ENCODE measurements around the gene MND1.

The MND1 gene, protein sequence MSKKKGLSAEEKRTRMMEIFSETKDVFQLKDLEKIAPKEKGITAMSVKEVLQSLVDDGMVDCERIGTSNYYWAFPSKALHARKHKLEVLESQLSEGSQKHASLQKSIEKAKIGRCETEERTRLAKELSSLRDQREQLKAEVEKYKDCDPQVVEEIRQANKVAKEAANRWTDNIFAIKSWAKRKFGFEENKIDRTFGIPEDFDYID

DNA sequence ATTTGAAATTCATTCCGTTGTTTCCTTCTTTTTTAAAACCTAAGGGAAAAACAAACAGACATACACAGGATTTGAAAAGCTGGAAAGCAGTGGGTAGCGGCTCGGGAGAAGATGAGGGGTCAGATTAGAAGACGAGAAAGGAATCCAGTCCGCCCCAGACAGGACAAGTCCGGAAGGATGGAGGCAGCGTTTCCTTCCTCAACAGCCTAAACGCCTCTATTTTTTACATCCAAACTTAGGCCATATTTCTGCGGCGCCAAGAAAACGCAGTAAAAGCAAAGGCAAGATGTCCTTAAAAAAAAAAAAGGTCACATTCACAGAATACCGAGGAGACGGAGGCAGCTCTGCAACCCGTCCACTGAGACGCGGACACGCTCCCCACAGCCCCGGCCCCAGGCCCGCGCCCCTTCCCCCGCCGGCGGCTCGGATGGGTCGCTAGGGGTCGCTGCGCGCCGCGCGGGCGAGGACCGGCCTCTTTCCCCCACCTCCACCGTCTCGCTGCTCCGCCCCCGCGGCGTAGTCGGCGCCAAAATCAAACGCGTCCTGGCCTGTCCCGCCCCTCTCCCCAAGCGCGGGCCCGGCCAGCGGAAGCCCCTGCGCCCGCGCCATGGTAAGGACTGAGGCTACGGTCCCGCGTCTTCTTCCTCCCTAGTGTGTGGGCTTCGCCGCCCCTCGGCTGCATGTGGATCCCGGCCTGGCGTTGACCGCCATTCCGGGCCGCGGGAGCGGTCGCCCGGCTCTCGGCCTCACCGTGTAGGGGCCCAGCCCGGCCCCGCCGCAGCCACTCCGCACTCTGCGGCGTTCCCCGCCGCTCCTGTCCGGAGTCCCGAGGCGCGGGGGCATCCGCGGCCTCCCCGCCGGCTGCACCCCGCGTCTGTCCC, at the start of gene MND1:
Gene MND1 (plus strand): TSS at position 558 of the 881 bp plus-strand sequence. CDS start 50 bp downstream, at position 608.
- DNase-seq (ENCODE audit: low spot score), result peak; percentile 80

DNA sequence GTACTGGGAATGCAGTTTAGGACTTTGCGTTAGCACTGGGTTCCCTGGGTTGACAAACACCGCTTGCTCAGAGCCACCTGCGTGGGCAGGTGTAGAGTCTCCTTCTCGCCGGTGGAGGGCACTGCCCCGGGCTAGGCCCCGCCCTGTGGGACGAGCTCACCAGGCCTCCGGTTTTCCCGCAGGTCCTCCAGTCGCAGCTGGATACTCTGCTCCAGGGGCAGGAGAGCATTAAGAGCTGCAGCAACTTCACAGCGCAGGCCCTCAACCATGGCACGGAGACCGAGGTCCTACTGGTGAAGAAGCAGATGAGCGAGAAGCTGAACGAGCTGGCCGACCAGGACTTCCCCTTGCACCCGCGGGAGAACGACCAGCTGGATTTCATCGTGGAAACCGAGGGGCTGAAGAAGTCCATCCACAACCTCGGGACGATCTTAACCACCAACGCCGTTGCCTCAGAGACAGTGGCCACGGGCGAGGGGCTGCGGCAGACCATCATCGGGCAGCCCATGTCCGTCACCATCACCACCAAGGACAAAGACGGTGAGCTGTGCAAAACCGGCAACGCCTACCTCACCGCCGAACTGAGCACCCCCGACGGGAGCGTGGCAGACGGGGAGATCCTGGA, 49.2 kb upstream of the MND1 start:
- no peak for DNase-seq (ENCODE audit: low spot score)

DNA sequence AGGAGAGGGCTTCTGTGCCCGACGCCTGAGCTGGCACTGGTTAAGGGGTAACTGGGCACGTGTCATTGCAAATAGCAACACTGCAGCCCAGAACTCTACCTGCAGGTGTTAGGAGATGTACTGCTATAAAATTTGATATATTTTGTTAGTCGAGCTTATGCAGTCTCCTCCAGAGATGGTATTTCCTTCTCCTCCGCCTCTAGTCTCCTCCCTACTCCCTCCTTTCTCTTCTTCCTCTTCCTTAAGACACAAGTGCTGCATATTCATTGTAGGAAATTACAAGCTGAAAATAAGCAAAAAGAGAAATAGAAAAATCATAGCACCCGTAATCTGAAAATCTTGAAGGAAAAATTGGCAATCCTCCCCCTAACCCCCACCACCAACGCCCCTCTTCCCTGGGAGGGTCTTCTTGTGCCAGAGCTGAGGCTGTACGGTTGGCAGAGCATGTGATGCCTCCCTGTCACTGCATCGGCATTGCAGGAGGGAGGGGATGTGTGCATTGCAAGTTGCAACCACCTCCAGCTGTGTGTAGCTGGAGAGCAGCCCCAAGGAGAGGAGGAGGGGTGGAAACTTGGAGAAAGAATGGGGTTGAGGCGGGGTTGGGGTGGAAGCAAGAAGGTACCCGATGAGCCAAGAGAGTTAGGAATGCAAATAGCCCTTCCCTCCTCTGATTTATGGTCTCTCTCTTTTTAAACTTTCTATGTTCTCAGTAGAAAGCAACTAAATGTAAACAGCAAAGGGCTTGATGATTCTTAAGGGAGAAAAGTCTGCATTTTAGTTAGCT, 48.3 kb upstream of the MND1 start:
- DNase-seq (ENCODE audit: low spot score), result no peak

DNA sequence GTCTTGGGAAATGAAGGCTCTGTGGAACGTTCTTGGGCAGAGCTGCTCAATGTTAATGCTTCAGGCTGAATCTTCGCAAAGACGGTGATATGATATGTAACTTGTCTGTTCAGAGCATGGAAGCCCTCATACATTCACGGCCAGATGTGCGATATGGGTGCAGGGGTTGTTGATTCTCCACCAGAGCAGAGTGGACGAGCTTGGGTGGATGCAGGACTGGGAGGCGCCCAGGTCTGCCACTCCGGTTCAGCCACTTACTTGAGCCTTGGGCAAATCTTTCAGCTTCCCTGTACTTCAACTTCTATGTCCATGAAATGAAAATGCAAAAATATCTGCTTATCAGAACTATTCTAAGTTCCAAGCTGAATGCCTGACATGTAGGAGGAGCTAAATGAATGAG, 47.4 kb upstream of the MND1 start:
- no peak for DNase-seq (ENCODE audit: low spot score)

DNA sequence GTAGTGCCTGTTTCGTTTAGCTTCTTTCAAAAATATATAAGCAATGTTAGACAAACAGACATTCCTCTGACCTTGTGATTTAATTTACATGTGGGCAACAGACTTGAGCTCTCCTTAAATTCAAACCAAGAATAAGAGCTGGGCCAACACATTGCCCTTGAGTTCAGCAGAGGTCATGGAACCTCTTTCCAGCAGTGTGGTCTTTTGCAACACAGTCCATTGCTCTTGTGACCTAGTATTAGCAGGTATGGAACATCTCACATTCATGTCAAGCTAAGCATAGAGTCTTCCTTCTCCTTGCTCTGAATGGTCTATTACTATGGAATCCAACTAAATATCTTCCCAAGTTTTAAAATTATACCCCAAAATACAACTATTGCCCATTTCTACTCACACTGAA, 33.7 kb upstream of the MND1 start:
- DNase-seq (ENCODE audit: low spot score), result no peak

DNA sequence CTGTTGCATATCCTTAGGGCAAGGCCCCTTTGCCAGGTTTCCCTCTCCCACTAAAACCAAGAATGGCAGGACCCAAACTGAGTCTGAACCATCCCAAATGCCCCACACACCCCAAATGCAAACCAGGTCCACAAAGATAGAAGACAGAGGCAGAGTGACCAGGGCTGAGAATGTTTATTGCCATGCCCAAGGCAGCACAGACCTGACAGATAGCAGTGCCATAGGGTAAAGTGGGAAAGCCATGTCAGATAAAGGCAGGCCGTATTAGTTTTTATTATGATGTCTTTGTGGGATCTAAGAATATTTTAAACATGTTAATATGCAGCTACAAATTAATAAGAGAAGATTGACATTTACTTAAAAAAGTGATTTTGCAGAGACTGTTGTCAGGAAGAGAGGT, 29.6 kb upstream of the MND1 start:
- DNase-seq (ENCODE audit: low spot score), result no peak

DNA sequence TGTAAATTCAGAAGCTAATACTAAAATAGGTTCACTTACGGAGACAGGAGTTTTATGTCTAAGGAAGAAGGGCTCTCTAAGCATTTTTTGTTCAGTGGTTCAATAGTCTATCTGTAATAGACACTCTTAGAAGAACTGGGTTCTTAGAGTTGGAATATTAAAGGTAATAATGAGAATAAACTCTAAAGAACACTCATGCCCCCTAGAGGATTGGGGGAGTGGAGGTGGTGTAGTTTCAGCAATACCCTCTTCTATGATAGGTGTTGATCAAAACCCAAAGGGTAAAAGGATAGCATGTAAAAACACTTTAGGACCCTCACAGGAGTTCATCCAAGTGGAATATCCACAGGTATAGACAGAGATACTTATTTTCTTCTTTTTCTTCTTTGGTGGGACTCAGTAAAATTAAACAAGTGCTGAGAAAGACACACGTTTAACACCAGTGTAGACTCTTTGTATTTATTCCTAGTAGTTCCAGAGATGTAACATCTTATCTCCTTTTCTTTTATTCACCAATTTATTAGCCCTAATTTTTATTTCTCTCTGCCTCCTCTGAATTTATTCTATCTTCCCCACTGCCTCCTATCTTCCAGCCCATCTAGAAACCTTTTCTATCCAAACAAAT, 25.7 kb upstream of the MND1 start:
- DNase-seq (ENCODE audit: low spot score), result peak; percentile 58

DNA sequence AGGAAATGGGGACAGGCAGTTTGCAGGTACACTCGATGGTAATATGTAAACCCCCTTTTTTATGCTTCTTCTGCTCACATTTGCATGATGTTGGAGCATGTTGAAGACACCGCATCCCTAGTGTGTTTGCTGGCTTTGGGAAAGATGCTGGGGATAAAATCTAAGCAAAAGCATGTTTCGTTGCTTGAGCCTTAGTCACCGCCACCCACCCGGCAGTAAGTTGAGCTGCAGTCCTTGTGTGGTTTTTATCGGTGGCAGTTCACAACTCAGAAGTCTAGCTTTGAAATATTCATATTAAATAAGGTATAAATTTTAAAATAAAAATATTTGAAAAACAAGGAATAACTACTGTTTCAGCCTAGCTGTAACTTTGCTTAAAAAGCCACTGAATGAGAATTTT, 21.7 kb upstream of the MND1 start:
- no peak for DNase-seq (ENCODE audit: low spot score)

DNA sequence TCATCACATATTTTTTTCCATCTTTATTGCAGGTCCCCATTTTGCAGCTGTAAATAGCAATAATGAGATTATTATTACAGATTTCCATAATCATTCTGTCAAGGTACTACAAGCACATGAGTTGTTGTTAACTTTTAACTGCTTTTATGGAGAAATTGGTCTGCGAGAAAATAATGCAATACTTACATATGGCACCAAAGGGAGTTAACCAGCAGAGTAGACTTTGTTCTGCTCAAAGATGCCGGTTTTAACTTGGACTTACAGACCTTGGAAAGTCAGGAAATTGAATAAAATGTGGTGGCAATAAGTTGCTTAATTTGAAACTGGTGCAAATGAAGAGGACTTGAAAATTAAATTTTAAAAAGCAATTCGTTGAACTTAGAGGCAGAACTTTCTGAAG, 20.4 kb upstream of the MND1 start:
- no peak for DNase-seq (ENCODE audit: low spot score)

DNA sequence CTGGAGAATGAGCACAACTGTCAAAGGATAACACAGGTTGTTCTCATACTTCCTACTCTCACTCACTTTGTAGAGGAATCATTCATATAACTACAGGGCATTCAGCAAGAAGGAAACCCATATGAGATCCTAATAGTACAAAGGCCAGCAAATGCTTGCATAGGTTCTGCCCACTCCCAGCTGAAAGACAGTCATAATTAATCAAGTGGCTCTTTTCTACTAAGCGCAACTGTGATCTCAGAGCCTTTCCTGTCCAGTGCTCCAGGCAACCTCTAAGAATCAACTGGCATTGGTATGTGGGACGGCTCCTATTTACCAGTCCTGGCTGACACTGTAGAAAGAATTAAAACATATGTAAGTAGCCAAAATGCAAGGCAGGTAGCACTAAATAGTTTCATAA, 18.9 kb upstream of the MND1 start:
- DNase-seq (ENCODE audit: low spot score), result no peak

DNA sequence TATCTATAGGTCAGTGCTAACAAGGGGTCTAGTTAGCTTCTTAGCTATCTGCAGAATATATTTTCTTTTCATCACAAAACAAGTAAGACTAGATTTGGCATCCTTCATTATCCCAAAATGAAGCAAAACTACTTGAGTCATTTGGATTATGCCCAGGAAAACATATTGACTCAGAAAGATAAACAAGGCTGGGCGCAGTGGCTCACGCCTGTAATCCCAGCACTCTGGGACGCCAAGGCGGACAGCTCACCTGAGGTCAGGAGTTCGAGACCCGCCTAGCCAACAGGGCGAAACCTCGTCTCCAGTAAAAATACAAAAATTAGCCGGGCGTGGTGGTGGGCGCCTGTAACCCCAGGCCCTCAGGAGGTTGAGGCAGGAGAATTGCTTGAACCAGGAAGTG, 18.0 kb upstream of the MND1 start:
- DNase-seq (ENCODE audit: low spot score), result no peak

DNA sequence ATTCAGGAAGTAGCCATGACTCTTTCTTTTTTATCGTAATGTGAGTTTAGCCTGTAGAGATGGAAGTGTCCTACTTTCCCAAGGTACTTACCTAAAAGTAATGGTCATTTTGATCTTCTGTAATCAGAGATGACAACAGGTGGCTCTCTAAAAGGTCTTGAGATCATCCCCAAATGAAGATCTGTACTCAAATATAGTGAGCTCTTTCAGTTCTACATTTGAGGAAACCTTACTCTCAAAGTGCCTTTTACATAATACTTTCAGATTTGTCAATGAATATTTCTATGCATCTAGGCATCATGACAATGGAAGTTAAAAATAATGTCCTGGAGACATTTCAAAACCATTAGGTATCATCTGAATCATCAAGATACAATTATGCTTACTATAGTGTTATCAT, 17.2 kb upstream of the MND1 start:
- DNase-seq (ENCODE audit: low spot score), result no peak

DNA sequence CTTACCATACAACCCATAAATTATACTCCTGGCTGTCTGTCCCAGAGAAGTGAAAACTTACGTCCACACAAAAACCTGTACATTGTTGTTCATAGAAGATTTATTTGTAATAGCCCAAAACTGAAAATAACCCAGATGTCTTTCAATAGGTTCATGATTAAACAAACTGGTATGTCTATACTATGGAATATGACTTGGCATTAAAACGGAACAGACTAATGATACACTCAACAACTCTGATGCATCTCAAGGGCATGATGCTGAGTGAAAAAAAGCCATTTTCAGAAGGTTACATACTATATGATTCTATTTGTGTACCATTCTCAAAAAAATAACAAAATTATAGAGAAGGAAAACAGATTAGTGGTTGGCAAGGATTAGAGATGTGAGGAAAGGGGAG, 11.6 kb upstream of the MND1 start:
- no peak for DNase-seq (ENCODE audit: low spot score)

DNA sequence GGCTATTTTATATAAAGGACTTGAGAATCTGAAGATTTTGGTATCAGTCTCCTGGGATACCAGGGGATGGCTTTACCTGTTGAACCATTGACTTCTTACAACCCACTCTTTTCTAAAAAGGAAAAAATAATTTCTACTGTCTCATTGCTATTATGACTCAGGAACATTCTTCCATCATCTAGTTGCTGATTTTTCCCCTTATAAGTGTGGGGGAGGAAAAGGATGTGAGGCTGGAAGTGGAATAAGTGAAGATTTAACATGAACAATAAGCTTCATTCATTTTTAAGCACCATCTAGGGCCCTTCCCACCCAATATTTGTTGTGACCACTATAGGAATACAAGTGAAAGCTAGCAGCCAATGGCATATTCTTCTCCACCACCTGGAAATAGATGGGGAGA, 10.6 kb upstream of the MND1 start:
- no peak for DNase-seq (ENCODE audit: low spot score)

DNA sequence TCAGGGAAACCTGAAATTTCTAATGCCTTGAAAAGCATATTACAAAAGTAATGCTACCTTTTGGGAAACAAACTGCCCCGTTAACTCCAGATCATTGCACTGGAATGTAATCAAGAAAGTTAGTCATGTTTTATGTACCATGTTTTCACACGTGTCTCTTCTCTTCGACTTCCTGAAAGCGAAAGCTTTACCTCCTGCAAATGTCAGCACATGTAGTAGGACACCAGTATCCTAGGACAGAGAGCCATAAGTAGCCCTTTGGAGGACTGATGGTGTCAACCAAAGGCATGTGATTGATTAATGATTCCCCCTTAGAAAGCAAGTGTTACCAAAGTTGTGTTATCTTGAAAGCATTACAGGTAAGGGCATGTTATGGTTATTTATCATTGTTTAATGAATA, 8.8 kb upstream of the MND1 start:
- no peak for DNase-seq (ENCODE audit: low spot score)

DNA sequence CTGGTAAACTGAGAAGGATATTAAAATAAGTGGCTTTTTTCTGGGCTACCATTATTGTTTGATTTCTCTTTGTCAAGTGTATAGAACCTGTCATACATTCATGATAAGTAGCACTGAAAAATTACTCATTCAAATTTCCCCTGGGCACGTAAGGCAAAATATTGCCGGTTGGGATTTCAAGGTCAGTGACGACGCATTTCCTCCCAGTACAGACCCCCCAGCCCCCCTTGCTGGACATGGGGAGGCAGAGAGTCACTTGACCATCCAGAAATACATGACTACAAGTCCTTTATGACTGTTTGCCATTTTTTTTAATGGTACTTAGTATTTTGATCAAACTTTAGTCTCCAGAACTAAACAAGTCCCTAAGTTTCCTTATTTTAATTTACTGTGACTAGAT, 6.8 kb upstream of the MND1 start:
- peak; percentile 82 for DNase-seq (ENCODE audit: low spot score)

DNA sequence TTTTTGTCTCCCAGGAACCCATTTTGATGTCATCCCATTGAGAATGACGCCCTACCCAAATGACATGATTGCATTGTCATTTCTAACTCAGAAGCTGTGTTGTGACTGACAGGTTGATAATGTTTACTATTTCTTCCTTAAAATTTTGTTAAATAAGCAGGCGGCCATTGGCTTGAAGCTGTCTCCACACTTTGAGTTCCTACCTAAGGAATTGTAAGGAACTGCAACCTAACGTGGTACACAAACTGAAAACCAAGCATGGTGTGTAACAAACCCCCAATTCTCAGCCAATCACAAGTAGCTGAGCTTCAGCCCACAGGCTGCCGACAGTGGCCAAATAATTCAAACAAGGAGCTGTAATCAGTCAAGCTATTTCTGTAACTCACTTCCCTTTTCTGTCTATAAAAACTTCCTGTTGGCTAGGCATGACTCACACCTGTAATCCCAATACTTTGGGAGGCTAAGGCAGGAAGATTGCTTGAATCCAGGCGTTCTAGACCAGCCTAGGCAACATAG, 2.9 kb upstream of the MND1 start:
- DNase-seq (ENCODE audit: low spot score), result peak; percentile 95

DNA sequence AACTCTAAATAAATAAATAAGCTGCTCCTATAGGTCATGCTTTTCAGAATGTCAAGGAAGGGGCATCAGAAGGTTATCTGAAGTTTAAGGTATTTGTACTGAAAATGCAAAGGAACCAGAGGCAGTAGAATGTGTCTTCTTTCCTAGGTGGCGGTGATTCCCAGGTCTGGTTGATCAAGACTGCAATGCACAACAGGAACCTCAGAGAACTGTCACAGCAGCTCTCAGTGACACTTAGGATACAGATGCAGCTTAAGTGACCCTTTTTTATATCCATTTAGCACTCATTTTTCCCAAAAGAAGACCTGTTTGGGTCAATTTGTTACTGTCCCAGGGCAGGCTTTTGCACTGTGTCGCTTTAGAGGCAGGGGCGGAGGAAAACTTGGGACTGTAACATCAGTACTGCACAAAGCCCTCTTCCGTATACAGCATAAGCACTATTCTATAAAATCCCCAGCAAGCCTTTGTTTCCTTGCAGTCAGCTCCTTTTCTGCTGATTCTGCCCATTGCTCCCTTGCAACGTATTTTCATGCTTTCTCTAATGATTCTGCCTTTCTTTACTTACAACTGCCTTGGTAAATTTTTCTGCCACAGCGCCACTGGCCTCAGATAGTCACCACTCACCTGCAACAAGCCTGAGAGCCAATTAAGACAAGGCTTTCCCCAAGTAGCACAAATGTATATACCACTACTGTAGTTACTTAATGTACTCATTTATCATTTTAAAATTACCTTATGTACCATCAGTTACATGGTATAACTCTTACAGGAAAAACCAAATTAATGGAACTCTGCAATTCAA, 1.5 kb upstream of the MND1 start:
- no peak for DNase-seq (ENCODE audit: low spot score)

DNA sequence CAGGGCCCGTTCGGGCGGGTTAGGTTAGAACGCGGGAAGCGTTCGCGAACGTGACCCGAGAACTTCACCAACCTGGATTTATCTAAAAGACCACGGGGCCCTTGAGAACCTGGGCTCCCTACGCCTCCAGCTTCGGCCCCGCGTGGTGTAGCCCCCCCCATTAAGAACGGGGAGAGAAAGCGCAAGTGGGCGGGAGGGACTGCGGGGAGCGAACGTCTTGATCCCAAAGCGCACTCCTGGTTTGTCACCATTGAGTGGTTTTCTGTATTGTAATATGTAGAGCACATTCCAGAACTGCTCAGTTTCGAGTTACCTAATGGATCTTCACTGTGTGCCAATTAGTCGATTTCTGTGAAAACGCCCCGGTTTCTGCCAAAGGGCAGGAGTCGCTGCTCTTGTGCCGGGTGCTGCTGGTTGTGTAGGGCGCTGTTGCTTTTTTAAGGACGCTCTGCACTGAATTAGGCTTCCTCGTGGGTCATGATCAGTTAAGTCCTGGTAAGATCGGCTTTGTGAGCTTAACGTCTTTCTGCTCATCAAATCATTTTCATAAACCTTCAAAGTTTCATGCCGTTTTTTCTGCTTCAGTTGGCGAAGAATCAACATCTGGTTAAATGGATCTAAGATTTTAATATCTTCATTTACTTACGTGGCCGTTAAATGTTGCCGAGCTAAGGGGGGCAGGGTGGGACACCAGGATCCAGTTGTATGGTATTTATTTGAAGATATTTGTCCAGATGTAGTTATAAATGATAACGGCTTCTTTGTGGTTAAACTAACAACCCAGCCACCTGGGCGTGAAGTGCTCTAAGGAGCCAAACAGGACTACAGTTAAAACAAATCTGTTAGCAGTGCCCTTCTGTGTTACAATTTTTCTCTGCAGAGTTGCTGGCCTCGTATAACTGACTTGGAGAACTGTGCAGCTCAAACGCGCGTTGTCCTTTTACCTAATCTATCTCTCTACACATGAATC, 809 bp downstream of the MND1 start:
- no peak for DNase-seq (ENCODE audit: low spot score)

DNA sequence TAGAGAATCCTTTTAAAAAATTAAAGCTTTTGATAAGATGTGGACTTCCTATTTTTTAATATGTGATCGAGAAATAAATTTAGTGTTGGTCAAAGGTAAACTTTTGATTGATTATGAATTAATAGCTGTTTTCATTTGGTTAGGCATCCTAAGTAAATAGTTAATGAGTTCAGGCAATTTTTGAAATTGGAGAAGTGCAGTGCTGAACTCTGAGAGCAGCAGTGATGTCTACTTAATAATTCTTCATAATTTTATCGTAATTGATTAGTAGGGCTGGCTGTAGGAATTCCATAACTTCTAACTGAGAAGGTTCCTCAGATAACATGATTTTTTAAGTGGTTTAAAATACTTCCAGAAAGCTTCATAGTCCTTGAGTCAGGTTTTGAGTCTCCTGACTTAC, 1.5 kb downstream of the MND1 start:
- no peak for DNase-seq (ENCODE audit: low spot score)
